ENCODE results near the gene SKOR1. TPM values are rescaled to one million over a fixed set of nuclear protein-coding genes. Genes with fewer than 3 reads are reported as not detected.

The SKOR1 gene
- total RNA-seq, 1 experiment from 2014 or later, result not detected

GRCh38 chr15:67852418-67852817 lies 27.1 kb downstream of the SKOR1 start:
- H3K36me3 ChIP-seq, result no peaks in the 10 kb centered on the region
- DNase-seq (ENCODE audit: low read depth in 1 of 2, low spot score in 2 of 2), result no peak
- no peaks in the 10 kb centered on the region for H3K27me3 ChIP-seq (replicated peaks)
- peaks cover 5% of the 10 kb centered on the region; the same call in 1 of the 2 replicates for H3K9me3 ChIP-seq (replicated peaks)
- H3K4me1 ChIP-seq (replicated peaks), result no peaks in the 10 kb centered on the region
- H3K4me3 ChIP-seq, result no peak overlapping the region
- no peak overlapping the region for H3K27ac ChIP-seq

GRCh38 chr15:67853454-67853853 lies 28.1 kb downstream of the SKOR1 start:
- DNase-seq (ENCODE audit: low read depth in 1 of 2, low spot score in 2 of 2), result no peak
- Histone ChIP-seq H3K36me3 (no peaks in the 10 kb centered on the region), H3K27me3 (replicated peaks) (no peaks in the 10 kb centered on the region), H3K4me3 (no peak overlapping the region), H3K9me3 (replicated peaks) (peaks cover 5% of the 10 kb centered on the region; the same call in 1 of the 2 replicates), H3K27ac (no peak overlapping the region), H3K4me1 (replicated peaks) (no peaks in the 10 kb centered on the region)

GRCh38 chr15:67854358-67854757 lies 29.0 kb downstream of the SKOR1 start:
- Histone ChIP-seq H3K27me3 (replicated peaks) (no peaks in the 10 kb centered on the region), H3K4me1 (replicated peaks) (no peaks in the 10 kb centered on the region), H3K4me3 (no peak overlapping the region), H3K9me3 (replicated peaks) (peaks cover 5% of the 10 kb centered on the region; the same call in 1 of the 2 replicates), H3K36me3 (no peaks in the 10 kb centered on the region), H3K27ac (no peak overlapping the region)
- no peak for DNase-seq (ENCODE audit: low read depth in 1 of 2, low spot score in 2 of 2)

DNA sequence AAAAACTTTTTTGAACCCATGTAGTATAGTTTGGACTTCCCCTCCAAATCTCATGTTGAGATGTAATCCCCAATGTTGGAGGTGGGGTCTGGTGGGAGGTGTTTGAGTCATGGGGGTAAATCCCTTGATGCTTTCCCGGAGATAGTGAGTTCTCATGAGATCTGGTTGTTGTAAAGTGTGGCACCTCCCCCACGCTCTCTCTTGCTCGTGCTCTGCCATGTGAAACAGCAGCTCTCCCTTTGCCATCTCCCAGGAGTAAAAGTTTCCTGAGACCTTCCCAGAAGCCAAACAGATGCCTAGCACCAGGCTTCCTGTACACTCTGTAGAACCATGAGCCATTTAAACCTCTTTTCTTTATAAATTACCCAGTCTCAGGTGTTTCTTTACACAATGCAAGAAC lies 30.5 kb downstream of the SKOR1 start:
- Histone ChIP-seq H3K9me3 (replicated peaks) (no peaks in the 10 kb centered on the region), H3K4me1 (replicated peaks) (no peaks in the 10 kb centered on the region), H3K36me3 (no peaks in the 10 kb centered on the region), H3K27ac (no peak overlapping the region), H3K27me3 (replicated peaks) (no peaks in the 10 kb centered on the region), H3K4me3 (no peak overlapping the region)
- DNase-seq (ENCODE audit: low read depth in 1 of 2, low spot score in 2 of 2), result no peak

- no peaks in the 10 kb centered on the region for H3K27me3 ChIP-seq (replicated peaks)
- no peaks in the 10 kb centered on the region for H3K36me3 ChIP-seq
- H3K27ac ChIP-seq, result no peak overlapping the region
- H3K4me1 ChIP-seq (replicated peaks), result no peaks in the 10 kb centered on the region
- H3K9me3 ChIP-seq (replicated peaks), result no peaks in the 10 kb centered on the region
- no peak for DNase-seq (ENCODE audit: low read depth in 1 of 2, low spot score in 2 of 2)
- no peak overlapping the region for H3K4me3 ChIP-seq
Measured at GRCh38 chr15:67857220-67857619, 31.9 kb downstream of the SKOR1 start.

- H3K27me3 ChIP-seq (replicated peaks), result no peaks in the 10 kb centered on the region
- H3K9me3 ChIP-seq (replicated peaks), result no peaks in the 10 kb centered on the region
- H3K4me3 ChIP-seq, result no peak overlapping the region
- no peaks in the 10 kb centered on the region for H3K36me3 ChIP-seq
- H3K27ac ChIP-seq, result no peak overlapping the region
- H3K4me1 ChIP-seq (replicated peaks), result peaks cover 6% of the 10 kb centered on the region
- DNase-seq (ENCODE audit: low read depth in 1 of 2, low spot score in 2 of 2), result no peak
Measured at GRCh38 chr15:67859331-67859946, 34.1 kb downstream of the SKOR1 start.

GRCh38 chr15:67861983-67862382 lies 36.7 kb downstream of the SKOR1 start:
- H3K4me3 ChIP-seq, result no peak overlapping the region
- DNase-seq (ENCODE audit: low read depth in 1 of 2, low spot score in 2 of 2), result no peak
- H3K27me3 ChIP-seq (replicated peaks), result no peaks in the 10 kb centered on the region
- H3K9me3 ChIP-seq (replicated peaks), result no peaks in the 10 kb centered on the region
- no peaks in the 10 kb centered on the region for H3K36me3 ChIP-seq
- H3K4me1 ChIP-seq (replicated peaks), result peaks cover 6% of the 10 kb centered on the region
- H3K27ac ChIP-seq, result no peak overlapping the region

GRCh38 chr15:67862750-67863441 lies 37.6 kb downstream of the SKOR1 start:
- Histone ChIP-seq H3K9me3 (replicated peaks) (no peaks in the 10 kb centered on the region), H3K27me3 (replicated peaks) (no peaks in the 10 kb centered on the region), H3K36me3 (no peaks in the 10 kb centered on the region), H3K4me1 (replicated peaks) (peaks cover 6% of the 10 kb centered on the region), H3K4me3 (no peak overlapping the region), H3K27ac (no peak overlapping the region)
- DNase-seq (ENCODE audit: low read depth in 1 of 2, low spot score in 2 of 2), result no peak

DNA sequence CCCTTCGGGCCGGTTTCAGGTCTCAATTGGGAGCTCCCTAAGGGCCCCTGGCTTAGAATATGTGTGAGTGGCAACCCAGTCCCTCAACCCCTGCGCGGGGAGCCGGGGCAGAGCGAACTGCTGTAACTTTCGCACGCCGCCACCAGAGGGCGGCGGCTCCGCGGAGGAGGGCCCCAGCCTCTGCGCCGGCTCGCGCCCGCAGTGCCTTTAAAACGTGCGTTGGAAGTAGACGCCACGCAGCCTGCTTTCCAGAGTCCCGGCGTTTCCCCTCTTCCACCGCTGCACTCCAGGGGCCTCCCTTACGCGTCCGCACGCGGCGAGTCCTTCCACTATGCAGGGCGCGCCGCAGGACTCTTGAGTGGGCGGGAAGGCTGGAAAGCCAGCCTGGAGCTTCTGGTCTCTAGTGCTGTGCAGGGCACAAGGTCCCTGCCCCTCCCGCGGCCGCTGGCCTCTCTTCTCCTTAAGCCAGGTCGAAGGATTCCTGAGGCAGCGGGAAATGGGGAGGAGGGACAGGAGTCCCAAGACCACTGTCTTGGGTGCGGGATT lies 38.2 kb downstream of the SKOR1 start:
- H3K27me3 ChIP-seq (replicated peaks), result no peaks in the 10 kb centered on the region
- no peaks in the 10 kb centered on the region for H3K36me3 ChIP-seq
- H3K4me1 ChIP-seq (replicated peaks), result peaks cover 6% of the 10 kb centered on the region
- H3K4me3 ChIP-seq, result peak overlapping the region; percentile 28
- H3K27ac ChIP-seq, result no peak overlapping the region
- peak; percentile 79 to 83 for DNase-seq (ENCODE audit: low read depth in 1 of 2, low spot score in 2 of 2)
- no peaks in the 10 kb centered on the region for H3K9me3 ChIP-seq (replicated peaks)

DNA sequence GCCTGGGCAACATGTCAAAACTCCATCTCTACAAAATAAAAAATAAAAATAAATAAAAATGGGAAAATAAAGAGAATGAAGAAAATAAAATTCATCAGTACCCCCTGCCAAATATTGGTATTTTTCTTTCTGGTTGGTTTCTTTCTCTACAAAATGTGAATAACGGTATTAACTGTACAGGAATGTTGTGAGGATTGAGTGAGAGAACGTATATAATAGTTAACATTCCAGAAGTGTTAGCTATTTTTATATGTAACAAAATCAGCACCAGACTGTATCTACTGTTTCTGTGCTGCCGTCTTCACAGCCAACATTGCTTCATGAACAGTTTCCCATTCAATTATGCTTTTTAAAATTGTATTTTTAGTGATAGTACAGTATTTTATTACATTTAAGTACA lies 40.0 kb downstream of the SKOR1 start:
- H3K4me1 ChIP-seq (replicated peaks), result peaks cover 6% of the 10 kb centered on the region
- no peak overlapping the region for H3K4me3 ChIP-seq
- no peak for DNase-seq (ENCODE audit: low read depth in 1 of 2, low spot score in 2 of 2)
- no peaks in the 10 kb centered on the region for H3K27me3 ChIP-seq (replicated peaks)
- no peak overlapping the region for H3K27ac ChIP-seq
- no peaks in the 10 kb centered on the region for H3K9me3 ChIP-seq (replicated peaks)
- H3K36me3 ChIP-seq, result no peaks in the 10 kb centered on the region

DNA sequence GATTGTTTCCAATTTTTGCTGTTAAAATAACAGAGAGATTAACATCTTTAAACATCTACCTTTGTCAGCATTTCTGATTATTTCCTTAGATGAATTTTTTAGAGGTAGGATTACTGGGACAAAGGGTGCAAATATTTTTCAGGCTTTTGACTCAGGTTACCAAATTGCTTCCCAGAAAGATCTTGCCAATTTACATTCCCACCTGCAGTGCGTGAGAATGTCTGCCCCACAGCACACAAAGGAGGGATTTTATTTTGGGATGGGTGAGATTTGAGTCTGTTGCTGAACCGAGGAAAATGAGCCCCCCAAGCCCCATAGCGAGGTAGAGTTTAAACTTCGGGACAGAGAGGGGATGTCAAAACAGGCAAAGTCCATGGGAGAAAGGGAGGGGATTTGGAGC lies 40.5 kb downstream of the SKOR1 start:
- no peak for DNase-seq (ENCODE audit: low read depth in 1 of 2, low spot score in 2 of 2)
- Histone ChIP-seq H3K4me3 (no peak overlapping the region), H3K4me1 (replicated peaks) (peaks cover 6% of the 10 kb centered on the region), H3K27ac (no peak overlapping the region), H3K27me3 (replicated peaks) (no peaks in the 10 kb centered on the region), H3K36me3 (no peaks in the 10 kb centered on the region), H3K9me3 (replicated peaks) (no peaks in the 10 kb centered on the region)

- no peak for DNase-seq (ENCODE audit: low read depth in 1 of 2, low spot score in 2 of 2)
- Histone ChIP-seq H3K9me3 (replicated peaks) (no peaks in the 10 kb centered on the region), H3K36me3 (no peaks in the 10 kb centered on the region), H3K27ac (no peak overlapping the region), H3K4me1 (replicated peaks) (no peaks in the 10 kb centered on the region), H3K27me3 (replicated peaks) (no peaks in the 10 kb centered on the region), H3K4me3 (no peak overlapping the region)
Measured at GRCh38 chr15:67869701-67870100, 44.4 kb downstream of the SKOR1 start.

- no peaks in the 10 kb centered on the region for H3K27me3 ChIP-seq (replicated peaks)
- no peak overlapping the region for H3K27ac ChIP-seq
- DNase-seq (ENCODE audit: low read depth in 1 of 2, low spot score in 2 of 2), result no peak
- H3K4me3 ChIP-seq, result no peak overlapping the region
- no peaks in the 10 kb centered on the region for H3K36me3 ChIP-seq
- no peaks in the 10 kb centered on the region for H3K4me1 ChIP-seq (replicated peaks)
- H3K9me3 ChIP-seq (replicated peaks), result no peaks in the 10 kb centered on the region
Measured at GRCh38 chr15:67870868-67871408, 45.6 kb downstream of the SKOR1 start.

- H3K4me1 ChIP-seq (replicated peaks), result no peaks in the 10 kb centered on the region
- no peak overlapping the region for H3K27ac ChIP-seq
- H3K4me3 ChIP-seq, result no peak overlapping the region
- no peaks in the 10 kb centered on the region for H3K27me3 ChIP-seq (replicated peaks)
- no peaks in the 10 kb centered on the region for H3K36me3 ChIP-seq
- H3K9me3 ChIP-seq (replicated peaks), result no peaks in the 10 kb centered on the region
- no peak for DNase-seq (ENCODE audit: low read depth in 1 of 2, low spot score in 2 of 2)
Measured at GRCh38 chr15:67873777-67874176, 48.5 kb downstream of the SKOR1 start.

All from SJSA1 (cell line).